Measurements from ENCODE around the gene FCHO2. TPM values are rescaled to one million over a fixed set of nuclear protein-coding genes. Genes with fewer than 3 reads are reported as not detected.

Gene FCHO2
- total RNA-seq, 1 experiment from 2014 or later: 25.3 TPM

DNA sequence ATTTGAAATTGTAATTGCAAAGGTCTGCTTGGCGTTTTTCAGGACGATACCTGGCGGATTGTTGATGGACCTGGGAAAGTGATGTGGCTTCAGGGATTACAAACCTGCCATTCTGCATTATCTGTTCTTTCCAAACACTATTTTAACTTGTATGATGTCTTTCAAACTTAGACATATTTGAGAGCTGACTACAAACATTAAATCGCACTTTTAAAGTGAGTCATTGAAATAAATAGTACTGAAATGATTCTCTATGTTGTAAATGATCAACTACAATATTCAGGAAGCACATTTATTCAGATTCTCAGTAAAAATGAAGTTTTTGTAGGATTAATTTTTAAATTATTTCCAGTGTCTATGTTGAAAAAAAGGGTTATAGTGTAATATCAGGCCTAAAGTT is 132.2 kb downstream of the FCHO2 start:
- H3K36me3 ChIP-seq (ENCODE audit: control insufficient read depth, insufficient read depth, low read length): peaks cover 3% of the 10 kb centered on the region; the same call in 1 of the 2 replicates
- no peak overlapping the region for H3K4me3 ChIP-seq (ENCODE audit: low read depth in 2 of 2, low read length in 2 of 2)
- in situ Hi-C loops (cut with HindIII; ENCODE audit: low pct_unique_long_range_greater_than_20kb, low sequenced_read_pairs): no loop called here
- ATAC-seq: no peak
- TF ChIP-seq, protein P1, sequence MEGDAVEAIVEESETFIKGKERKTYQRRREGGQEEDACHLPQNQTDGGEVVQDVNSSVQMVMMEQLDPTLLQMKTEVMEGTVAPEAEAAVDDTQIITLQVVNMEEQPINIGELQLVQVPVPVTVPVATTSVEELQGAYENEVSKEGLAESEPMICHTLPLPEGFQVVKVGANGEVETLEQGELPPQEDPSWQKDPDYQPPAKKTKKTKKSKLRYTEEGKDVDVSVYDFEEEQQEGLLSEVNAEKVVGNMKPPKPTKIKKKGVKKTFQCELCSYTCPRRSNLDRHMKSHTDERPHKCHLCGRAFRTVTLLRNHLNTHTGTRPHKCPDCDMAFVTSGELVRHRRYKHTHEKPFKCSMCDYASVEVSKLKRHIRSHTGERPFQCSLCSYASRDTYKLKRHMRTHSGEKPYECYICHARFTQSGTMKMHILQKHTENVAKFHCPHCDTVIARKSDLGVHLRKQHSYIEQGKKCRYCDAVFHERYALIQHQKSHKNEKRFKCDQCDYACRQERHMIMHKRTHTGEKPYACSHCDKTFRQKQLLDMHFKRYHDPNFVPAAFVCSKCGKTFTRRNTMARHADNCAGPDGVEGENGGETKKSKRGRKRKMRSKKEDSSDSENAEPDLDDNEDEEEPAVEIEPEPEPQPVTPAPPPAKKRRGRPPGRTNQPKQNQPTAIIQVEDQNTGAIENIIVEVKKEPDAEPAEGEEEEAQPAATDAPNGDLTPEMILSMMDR (IDR thresholded peaks at IDR 0.05): no peak
- TF ChIP-seq POLR2AphosphoS5 (IDR thresholded peaks at IDR 0.05; ENCODE audit: low read depth, low read length): no peak
- TF ChIP-seq TCF7L2 (IDR thresholded peaks at IDR 0.05; ENCODE audit: low read depth, low read length): no peak
- TF ChIP-seq, protein P2, sequence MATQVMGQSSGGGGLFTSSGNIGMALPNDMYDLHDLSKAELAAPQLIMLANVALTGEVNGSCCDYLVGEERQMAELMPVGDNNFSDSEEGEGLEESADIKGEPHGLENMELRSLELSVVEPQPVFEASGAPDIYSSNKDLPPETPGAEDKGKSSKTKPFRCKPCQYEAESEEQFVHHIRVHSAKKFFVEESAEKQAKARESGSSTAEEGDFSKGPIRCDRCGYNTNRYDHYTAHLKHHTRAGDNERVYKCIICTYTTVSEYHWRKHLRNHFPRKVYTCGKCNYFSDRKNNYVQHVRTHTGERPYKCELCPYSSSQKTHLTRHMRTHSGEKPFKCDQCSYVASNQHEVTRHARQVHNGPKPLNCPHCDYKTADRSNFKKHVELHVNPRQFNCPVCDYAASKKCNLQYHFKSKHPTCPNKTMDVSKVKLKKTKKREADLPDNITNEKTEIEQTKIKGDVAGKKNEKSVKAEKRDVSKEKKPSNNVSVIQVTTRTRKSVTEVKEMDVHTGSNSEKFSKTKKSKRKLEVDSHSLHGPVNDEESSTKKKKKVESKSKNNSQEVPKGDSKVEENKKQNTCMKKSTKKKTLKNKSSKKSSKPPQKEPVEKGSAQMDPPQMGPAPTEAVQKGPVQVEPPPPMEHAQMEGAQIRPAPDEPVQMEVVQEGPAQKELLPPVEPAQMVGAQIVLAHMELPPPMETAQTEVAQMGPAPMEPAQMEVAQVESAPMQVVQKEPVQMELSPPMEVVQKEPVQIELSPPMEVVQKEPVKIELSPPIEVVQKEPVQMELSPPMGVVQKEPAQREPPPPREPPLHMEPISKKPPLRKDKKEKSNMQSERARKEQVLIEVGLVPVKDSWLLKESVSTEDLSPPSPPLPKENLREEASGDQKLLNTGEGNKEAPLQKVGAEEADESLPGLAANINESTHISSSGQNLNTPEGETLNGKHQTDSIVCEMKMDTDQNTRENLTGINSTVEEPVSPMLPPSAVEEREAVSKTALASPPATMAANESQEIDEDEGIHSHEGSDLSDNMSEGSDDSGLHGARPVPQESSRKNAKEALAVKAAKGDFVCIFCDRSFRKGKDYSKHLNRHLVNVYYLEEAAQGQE (IDR thresholded peaks at IDR 0.05; ENCODE audit: insufficient read depth in 1 of 2, low read depth in 2 of 2, low read length in 1 of 2): no peak
- TF ChIP-seq SIN3A (IDR thresholded peaks at IDR 0.05; ENCODE audit: borderline replicate concordance, insufficient read depth, low read depth, low read length): no peak
- no peak overlapping the region for H3K27ac ChIP-seq (ENCODE audit: low read length)
- H3K9me3 ChIP-seq (ENCODE audit: control insufficient read depth, insufficient read depth, low read depth, low read length): no peaks in the 10 kb centered on the region
- intact Hi-C loops (cut with micrococcal nuclease; ENCODE audit: unreplicated experiment): loop anchor here (5.0 to 10.0 kb wide), 2 partner anchors 117 to 364 kb away; no protein-coding TSS in a partner anchor
- ChIA-PET CTCF (no interaction called here), POLR2A (interaction anchor here (0.6 kb wide), 1 partner anchor 299 kb away, joined by 3 read pairs; no protein-coding TSS in a partner anchor)
- no peaks in the 10 kb centered on the region for H3K27me3 ChIP-seq (ENCODE audit: control insufficient read depth, insufficient read depth, low read length)
- no TSS peak for BruUV-seq (replicated peaks)
- H3K4me1 ChIP-seq (ENCODE audit: control insufficient read depth, insufficient read depth, low read length): no peaks in the 10 kb centered on the region
- DNase-seq (ENCODE audit: low read depth, low spot score): no peak

DNA sequence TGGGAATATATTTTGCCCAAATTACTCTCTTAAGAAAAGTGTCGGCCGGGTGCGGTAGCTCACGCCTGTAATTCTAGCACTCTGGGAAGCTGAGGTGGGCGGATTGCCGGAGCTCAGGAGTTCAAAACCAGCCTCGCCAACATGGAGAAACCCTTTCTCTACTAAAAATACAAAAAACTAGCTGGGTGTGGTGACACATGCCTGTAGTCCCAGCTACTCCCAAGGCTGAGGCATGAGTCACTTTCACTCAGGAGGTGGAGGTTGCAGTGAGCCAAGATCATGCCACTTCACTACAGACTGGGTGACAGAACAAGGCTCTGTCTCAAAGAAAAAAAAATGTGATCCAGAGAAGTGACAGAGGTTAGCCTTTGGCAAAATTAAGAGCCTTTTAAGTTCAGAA is 138.1 kb downstream of the FCHO2 start:
- no TSS peak for BruUV-seq (replicated peaks)
- in situ Hi-C loops (cut with HindIII; ENCODE audit: low pct_unique_long_range_greater_than_20kb, low sequenced_read_pairs): no loop called here
- intact Hi-C loops (cut with micrococcal nuclease; ENCODE audit: unreplicated experiment): no loop called here

DNA sequence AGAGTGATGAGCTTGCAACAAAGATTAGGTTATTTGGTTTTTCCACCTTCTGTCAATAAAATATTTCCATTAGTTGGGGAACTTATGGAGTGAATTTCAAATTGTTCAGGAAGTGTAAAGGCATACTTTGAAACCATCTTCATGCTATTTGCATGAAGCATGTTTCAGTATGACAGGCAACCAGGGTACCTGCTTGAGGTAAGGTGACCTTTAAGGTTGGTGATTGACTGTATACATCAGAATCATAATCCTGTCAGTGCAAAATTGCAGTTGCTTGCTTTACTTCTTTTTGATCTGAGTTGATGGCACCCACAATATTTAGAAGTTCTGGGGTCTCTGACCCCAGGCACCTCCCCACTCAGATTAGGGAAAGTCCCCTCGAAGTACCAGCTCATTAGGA is 138.6 kb downstream of the FCHO2 start:
- TF ChIP-seq SIN3A (IDR thresholded peaks at IDR 0.05; ENCODE audit: borderline replicate concordance, insufficient read depth, low read depth, low read length) (no peak), TCF7L2 (IDR thresholded peaks at IDR 0.05; ENCODE audit: low read depth, low read length) (no peak), POLR2AphosphoS5 (IDR thresholded peaks at IDR 0.05; ENCODE audit: low read depth, low read length) (no peak)
- TF ChIP-seq, protein P1 (IDR thresholded peaks at IDR 0.05): no peak
- TF ChIP-seq, protein P2 (IDR thresholded peaks at IDR 0.05; ENCODE audit: insufficient read depth in 1 of 2, low read depth in 2 of 2, low read length in 1 of 2): no peak
- intact Hi-C loops (cut with micrococcal nuclease; ENCODE audit: unreplicated experiment): no loop called here
- ATAC-seq: no peak
- Histone ChIP-seq H3K27me3 (ENCODE audit: control insufficient read depth, insufficient read depth, low read length) (no peaks in the 10 kb centered on the region), H3K27ac (ENCODE audit: low read length) (no peak overlapping the region), H3K4me3 (ENCODE audit: low read depth in 2 of 2, low read length in 2 of 2) (no peak overlapping the region), H3K9me3 (ENCODE audit: control insufficient read depth, insufficient read depth, low read depth, low read length) (peaks cover 6% of the 10 kb centered on the region; the same call in 1 of the 2 replicates), H3K36me3 (ENCODE audit: control insufficient read depth, insufficient read depth, low read length) (no peaks in the 10 kb centered on the region), H3K4me1 (ENCODE audit: control insufficient read depth, insufficient read depth, low read length) (no peaks in the 10 kb centered on the region)
- CTCF ChIA-PET: interaction anchor here (1.3 kb wide), 1 partner anchor 357 kb away, joined by 4 read pairs; no protein-coding TSS in a partner anchor
- POLR2A ChIA-PET: no interaction called here
- BruUV-seq (replicated peaks): no TSS peak
- in situ Hi-C loops (cut with HindIII; ENCODE audit: low pct_unique_long_range_greater_than_20kb, low sequenced_read_pairs): no loop called here
- DNase-seq (ENCODE audit: low read depth, low spot score): no peak

More for the DNA sequence above, 138.1 kb downstream of the FCHO2 start:
- no peak for TF ChIP-seq TCF7L2 (IDR thresholded peaks at IDR 0.05; ENCODE audit: low read depth, low read length)
- H3K27ac ChIP-seq (ENCODE audit: low read length): no peak overlapping the region
- H3K4me3 ChIP-seq (ENCODE audit: low read depth in 2 of 2, low read length in 2 of 2): no peak overlapping the region
- no peaks in the 10 kb centered on the region for H3K4me1 ChIP-seq (ENCODE audit: control insufficient read depth, insufficient read depth, low read length)
- no peaks in the 10 kb centered on the region for H3K27me3 ChIP-seq (ENCODE audit: control insufficient read depth, insufficient read depth, low read length)
- peak; percentile 88 for ATAC-seq
- H3K9me3 ChIP-seq (ENCODE audit: control insufficient read depth, insufficient read depth, low read depth, low read length): peaks cover 6% of the 10 kb centered on the region; the same call in 1 of the 2 replicates
- DNase-seq (ENCODE audit: low read depth, low spot score): peak; percentile 39
- no peaks in the 10 kb centered on the region; the same call in 1 of the 2 replicates for H3K36me3 ChIP-seq (ENCODE audit: control insufficient read depth, insufficient read depth, low read length)
- ChIA-PET CTCF (no interaction called here), POLR2A (interaction anchor here (0.7 kb wide), 2 partner anchors 140 to 521 kb away, joined by 3 read pairs; no protein-coding TSS in a partner anchor)

All from Panc1 (cell line).